Measurements from ENCODE around the gene ACKR1.

The ACKR1 gene, protein sequence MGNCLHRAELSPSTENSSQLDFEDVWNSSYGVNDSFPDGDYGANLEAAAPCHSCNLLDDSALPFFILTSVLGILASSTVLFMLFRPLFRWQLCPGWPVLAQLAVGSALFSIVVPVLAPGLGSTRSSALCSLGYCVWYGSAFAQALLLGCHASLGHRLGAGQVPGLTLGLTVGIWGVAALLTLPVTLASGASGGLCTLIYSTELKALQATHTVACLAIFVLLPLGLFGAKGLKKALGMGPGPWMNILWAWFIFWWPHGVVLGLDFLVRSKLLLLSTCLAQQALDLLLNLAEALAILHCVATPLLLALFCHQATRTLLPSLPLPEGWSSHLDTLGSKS

DNA sequence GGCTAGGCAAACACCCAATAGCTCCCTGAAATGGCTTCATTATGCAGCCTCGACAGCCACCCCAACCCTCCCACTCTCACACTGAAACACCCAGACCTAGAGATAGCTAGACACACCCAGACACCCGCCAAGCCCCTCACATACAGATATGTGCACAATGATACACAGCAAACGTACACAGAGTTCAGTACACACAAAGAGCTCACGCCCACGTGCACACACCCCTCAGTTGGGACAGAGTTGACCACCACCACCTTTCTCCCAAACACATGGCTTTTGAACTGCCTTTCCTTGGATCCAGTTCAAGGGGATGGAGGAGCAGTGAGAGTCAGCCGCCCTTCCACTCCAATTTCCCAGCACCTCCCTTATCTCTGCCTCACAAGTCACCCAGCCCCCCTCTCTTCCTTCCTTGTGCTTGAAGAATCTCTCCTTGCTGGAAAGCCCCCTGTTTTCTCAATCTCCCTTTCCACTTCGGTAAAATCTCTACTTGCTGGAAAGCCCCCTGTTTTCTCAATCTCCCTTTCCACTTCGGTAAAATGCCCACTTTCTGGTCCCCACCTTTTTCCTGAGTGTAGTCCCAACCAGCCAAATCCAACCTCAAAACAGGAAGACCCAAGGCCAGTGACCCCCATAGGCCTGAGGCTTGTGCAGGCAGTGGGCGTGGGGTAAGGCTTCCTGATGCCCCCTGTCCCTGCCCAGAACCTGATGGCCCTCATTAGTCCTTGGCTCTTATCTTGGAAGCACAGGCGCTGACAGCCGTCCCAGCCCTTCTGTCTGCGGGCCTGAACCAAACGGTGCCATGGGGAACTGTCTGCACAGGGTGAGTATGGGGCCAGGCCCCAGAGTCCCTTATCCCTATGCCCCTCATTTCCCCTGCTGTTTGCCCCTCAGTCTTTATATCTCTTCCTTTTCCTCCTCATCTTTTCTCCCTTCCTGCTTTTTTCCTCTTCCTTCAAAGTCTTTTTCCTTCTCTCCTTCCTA is at the start of gene ACKR1:
Gene ACKR1 (plus strand): TSS at position 715 of the 981 bp plus-strand sequence. CDS start 85 bp downstream, at position 800.
- no peak for FAIRE-seq

DNA sequence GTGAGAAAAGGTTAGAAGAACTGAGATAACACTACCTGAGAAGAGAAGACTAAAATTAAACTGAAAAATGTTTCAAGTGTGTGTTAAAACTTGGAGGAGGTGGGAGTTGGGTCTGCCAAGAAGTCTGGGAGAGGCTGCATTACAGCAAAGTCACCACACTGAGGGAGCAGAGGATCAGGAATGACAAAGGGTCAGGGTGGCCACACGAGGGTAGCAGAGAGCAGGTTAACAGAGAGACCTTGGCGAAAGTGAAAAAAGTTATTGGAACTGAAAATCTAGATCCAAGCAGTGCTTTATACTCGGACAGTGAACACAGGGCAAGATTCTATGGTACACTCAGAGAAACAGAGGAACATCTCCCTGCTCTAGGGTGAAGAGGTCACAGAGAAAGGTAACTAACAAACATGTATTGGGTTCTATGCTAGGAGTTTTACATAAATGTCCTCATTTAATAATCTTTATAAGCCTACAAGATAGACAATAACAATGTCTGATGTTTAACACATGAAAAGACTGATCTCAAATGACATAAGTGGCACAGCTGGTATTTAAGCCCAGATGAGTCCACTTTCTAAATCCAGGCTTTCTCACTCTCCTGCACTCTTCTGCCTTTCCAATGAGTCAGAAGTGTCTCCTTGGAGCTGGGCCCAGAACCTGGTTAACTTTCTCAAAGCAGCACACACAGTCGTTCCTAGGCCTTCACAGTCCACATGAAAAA is 43.5 kb upstream of the ACKR1 start:
- peak; percentile 92 for FAIRE-seq

DNA sequence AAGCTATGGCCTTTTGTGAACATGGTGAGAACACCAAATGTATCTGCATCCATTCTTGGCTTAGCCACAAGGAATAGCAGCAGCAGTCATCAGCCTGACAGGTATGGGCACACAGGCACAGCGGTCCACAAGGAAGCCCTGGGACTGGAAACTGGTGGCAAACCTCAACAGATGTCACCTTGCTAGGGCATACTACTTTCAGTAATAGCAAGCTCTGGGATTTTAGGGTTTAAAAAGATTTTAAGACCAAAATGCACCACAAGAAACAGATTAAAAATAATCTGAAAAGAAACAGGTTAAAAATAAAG is 43.0 kb upstream of the ACKR1 start:
- no peak for FAIRE-seq

DNA sequence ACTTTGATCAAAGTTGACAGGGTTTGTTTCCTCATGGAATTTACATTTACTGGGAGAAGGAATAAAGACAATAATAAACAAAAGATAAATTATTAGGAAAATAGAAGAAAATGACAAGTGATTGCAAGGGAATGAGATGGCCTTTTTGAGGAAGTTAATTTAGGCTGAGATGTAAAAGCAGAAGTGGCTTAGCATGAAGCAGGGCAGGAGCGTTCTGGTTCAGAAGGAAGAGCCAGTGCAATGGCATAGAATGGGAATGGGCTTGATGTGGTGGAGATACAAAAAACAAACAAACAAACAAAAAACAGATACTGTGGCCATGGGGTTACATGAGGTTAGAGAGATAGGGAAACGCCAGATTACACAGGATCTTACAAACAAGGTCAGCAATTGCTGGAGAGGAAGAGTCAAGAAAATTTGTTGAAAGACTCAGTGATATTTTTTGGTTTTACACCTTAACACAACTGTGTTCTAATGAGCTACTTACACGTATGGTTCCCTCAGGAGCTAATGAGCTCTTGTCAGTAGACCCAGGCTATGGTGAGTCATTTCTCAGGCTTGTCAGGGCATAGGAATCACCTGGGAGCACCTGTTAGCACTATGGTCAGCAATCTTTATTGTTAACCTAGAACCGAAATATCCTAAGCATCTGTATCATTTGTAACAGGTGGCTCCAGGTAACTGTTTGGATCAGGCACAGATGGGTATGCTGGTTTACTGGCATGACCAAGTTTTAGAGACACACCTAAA is 42.0 kb upstream of the ACKR1 start:
- no peak for FAIRE-seq

- FAIRE-seq, result no peak
Measured at GRCh38 chr1:159163614-159164228, 41.0 kb upstream of the ACKR1 start.

DNA sequence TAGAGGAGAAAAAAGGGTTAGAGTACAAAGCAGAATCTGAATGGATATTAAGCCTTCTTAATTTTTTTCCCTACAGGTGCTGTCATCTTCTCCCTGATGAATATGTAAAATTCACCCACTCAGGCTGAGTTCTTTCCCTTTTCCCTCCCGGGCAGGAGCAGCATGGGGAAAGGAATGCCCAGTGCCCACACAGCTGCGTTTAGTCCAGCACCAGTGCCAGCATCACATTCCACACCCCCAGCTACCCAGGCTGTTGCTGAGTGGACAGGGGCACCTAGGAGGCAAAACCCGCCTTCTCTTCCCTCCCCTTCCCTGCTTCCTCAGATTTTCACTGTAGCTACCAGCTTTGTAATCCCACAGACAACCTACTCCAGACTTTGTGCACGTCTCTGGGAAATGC is 36.6 kb upstream of the ACKR1 start:
- FAIRE-seq, result no peak

GRCh38 chr1:159170639-159171038 is 34.0 kb upstream of the ACKR1 start:
- no peak for FAIRE-seq

DNA sequence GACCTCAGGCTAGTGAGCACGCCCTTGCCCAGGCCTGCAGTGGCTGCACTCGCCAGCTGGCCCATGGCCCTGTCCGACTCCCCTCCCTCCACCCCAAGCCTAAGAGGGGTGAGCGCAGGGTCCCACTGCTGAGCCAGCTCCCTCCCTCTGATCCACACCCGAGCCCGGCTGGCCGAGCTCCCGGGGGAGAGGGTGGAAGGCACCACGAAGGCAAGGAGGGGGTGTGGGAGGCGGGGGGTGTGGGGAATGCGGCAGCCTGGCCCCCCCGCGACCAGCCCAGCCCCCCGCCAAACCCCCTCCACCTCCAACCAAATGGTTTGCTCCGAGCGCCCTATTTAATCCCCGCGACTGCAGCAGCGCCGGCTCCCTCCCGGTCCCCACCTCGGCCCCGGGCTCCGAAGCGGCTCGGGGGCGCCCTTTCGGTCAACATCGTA is 33.4 kb upstream of the ACKR1 start, which contains the start of gene CADM3:
Gene CADM3 (plus strand): TSS at position 362 of the 434 bp plus-strand sequence. CDS start 151 bp downstream, outside the sequence.
- no peak for FAIRE-seq

GRCh38 chr1:159171688-159172501 is 32.8 kb upstream of the ACKR1 start:
- FAIRE-seq, result no peak

GRCh38 chr1:159172614-159173291 is 31.9 kb upstream of the ACKR1 start:
- no peak for FAIRE-seq

GRCh38 chr1:159173320-159173719 is 31.4 kb upstream of the ACKR1 start:
- no peak for FAIRE-seq

DNA sequence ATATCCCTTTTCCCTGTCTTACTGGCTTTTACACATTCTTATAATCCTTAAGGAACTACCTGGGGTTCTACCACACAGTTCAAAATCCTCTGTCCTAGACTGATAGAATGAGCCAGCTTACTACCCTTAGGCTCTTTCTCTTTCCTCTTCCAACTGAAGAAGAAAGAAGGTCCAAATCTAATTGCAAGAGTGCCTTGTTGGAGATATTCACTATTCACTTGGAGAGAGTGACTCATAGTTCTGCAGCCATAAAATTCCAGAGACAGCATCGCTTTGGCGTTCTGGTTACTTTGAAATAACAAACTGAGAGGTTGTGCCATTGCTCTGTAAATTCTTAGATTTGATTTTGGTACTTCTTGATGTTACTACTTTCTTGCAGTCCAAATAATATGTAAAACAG is 29.1 kb upstream of the ACKR1 start:
- FAIRE-seq, result no peak

GRCh38 chr1:159177272-159177907 is 27.3 kb upstream of the ACKR1 start:
- FAIRE-seq, result no peak

DNA sequence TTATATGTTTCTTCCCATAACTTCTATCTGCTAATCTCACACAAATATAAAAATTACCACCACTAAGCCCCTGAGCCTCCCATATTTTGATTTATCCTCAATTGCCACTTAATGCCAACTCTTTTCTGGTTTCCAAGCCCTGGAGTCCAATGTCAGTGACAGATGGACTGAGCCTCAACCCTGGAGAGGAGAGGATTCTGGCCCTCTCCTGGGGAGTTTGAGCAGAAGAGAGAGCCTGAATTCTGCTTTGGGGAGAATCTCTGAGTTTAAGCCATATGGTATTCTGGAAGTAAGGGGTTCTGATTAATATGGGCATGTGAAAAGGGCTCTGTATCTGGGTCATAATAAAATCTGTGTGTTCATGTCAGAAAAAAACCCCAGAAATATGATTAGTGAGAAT is 24.8 kb upstream of the ACKR1 start:
- no peak for FAIRE-seq

DNA sequence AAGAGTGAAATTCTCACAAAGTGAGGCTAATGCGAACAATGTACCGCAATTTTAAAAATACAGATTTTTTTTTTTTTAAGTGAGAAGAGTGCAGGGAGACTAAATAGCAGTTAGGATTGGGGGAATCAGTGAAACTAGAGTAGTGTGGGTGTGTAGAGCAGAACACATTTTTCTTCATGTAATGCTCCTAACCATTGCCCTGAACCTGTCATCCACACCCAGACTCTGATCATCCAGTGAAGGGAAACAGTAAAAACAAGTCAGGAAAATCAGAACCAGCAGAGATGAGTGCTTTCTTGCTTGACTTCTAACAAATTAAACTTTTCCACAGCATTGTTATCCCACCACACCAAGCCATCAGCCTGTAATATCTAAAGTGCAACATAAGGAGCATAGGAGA is 24.2 kb upstream of the ACKR1 start:
- FAIRE-seq, result no peak

DNA sequence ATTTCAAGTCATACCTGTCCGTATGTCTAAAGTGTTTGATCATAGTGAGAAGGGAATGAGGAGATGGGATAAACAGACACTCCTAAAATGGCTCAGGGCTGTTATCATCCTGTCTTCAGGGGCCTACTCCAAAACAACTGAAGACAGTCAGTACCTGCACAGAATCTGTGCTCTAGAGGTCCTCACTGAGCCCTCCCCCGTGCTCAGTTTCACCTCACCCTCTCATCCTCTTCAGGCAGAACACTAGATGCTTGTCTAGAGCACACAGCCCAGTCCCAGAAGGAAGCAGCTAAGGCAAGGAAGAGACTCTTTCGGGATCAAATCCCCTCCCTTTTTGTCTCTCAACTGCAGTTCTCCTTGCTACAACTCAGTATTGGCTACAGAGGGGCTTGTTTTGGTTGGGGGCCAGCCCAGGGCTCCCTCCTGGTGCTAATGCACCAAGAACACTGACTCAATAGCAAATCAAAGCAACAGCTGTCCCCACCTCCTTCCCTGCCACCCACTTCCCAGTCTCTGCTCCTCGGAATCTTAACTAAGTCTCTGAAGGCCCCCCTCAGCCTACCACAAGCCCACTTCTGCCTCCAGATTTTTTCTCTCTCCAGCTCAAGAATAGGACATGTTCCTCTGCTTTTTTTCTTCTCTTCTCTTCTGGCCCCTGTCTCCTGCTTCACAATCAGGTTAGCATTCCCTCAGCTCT is 23.2 kb upstream of the ACKR1 start:
- FAIRE-seq, result no peak

- FAIRE-seq, result no peak
Measured at GRCh38 chr1:159184201-159184600, 20.5 kb upstream of the ACKR1 start.

DNA sequence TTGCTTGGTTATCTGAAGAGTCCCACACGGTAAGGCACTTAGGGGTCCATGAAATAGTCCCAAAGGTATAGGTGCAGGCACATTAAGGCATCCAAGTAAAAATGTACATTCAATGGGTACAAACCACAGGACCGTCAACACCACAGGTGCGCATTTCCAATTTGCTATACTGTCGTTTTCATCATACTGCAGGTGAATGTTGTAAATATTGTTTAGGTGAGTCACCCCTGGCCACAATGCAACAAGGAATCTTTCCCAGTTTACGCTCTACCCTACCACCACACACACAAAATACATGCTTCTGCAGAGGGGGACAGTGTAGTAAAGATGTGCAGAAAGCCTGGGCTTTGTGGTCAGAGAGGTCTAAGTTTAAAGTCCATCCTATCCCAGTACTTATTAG is 19.6 kb upstream of the ACKR1 start:
- FAIRE-seq, result no peak

DNA sequence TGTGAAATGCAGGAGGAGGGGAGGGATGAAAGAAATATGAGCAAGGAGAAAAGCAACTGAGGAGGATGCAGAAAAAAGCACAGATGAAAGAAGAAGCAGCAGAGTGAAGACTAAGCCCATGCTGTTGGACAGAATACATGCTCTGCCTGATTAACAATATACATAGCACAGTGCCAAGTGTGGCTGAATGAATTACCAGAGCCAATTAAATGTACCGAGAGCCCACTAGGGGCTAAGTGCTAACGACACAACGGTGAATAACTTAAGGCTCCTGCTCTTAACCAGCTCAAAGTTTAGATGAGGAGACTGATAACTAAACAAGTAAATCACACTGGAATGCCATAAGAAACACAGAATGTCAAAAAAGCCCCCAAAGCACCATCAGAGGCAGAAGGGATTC is 17.6 kb upstream of the ACKR1 start:
- FAIRE-seq, result no peak

Data from TTC549 (cell line).